Osteoblast (primary cell): ENCODE data around the gene MAD1L1. TPM values are rescaled to one million over a fixed set of nuclear protein-coding genes. Genes with fewer than 3 reads are reported as not detected.

Source experiments
- DNase-seq: peaks from one replicate; pipeline ENCODE4 v3.0.0; 2011; ENCODE audit warnings: low spot score, mixed read lengths; ENCODE audit not compliant: insufficient read length; ENCODE audit errors: missing footprints
- H2AFZ ChIP-seq: 2 replicates; pipeline ENCODE4 v1.6.0; 2011; ENCODE audit warnings: mild to moderate bottlenecking, low read length
- H3K27ac ChIP-seq: 2 replicates; pipeline ENCODE4 v1.5.1; 2011; ENCODE audit warnings: mild to moderate bottlenecking, low read depth, low read length, moderate library complexity
- H3K27me3 ChIP-seq: 2 replicates; pipeline ENCODE4 v1.6.0; 2012; ENCODE audit warnings: mild to moderate bottlenecking, control low read depth, inconsistent platforms, low read length, moderate library complexity; ENCODE audit not compliant: insufficient read depth
- H3K36me3 ChIP-seq: 2 replicates; pipeline ENCODE4 v1.5.1; 2011; ENCODE audit warnings: mild to moderate bottlenecking, low read length, control low read depth, moderate library complexity; ENCODE audit not compliant: insufficient read depth
- H3K4me1 ChIP-seq: 2 replicates; pipeline ENCODE4 v1.5.1; 2011; ENCODE audit warnings: mild to moderate bottlenecking, low read length, control low read depth, moderate library complexity; ENCODE audit not compliant: insufficient read depth
- H3K4me2 ChIP-seq: 2 replicates; pipeline ENCODE4 v1.6.0; 2011; ENCODE audit warnings: mild to moderate bottlenecking, low read length; ENCODE audit not compliant: insufficient read depth
- H3K4me3 ChIP-seq: fragments of 200-600 bp; sonication (generic); 3 replicates; pipeline ENCODE4 v1.5.1; 2012; ENCODE audit warnings: mild to moderate bottlenecking, low read length, inconsistent platforms; ENCODE audit not compliant: insufficient read depth
- H3K79me2 ChIP-seq: 2 replicates; pipeline ENCODE4 v1.6.0; 2012; ENCODE audit warnings: mild to moderate bottlenecking, low read length, control low read depth, inconsistent platforms; ENCODE audit not compliant: insufficient read depth
- H3K9me3 ChIP-seq: 2 replicates; pipeline ENCODE4 v1.5.1; 2011; ENCODE audit warnings: low read depth, low read length, control low read depth
- H4K20me1 ChIP-seq: 2 replicates; pipeline ENCODE4 v1.6.0; 2012; ENCODE audit warnings: mild to moderate bottlenecking, low read length, control low read depth; ENCODE audit not compliant: insufficient read depth
- total RNA-seq: library from RNA; depleted of rRNA; stranded (reverse); fragments of >200 nt; gene quantifications from 2 replicates; pipeline ENCODE4 v1.2.3, GENCODE V29; 2012
- TF ChIP-seq, protein P1 (sequence below): IDR thresholded peaks from 2 replicates; pipeline ENCODE4 v1.5.1; 2011; ENCODE audit warnings: mild to moderate bottlenecking, low read depth, low read length, moderate library complexity; ENCODE audit errors: extremely low read depth

MAD1L1 gene
- total RNA-seq, 1 donor = 66.2 TPM

DNA sequence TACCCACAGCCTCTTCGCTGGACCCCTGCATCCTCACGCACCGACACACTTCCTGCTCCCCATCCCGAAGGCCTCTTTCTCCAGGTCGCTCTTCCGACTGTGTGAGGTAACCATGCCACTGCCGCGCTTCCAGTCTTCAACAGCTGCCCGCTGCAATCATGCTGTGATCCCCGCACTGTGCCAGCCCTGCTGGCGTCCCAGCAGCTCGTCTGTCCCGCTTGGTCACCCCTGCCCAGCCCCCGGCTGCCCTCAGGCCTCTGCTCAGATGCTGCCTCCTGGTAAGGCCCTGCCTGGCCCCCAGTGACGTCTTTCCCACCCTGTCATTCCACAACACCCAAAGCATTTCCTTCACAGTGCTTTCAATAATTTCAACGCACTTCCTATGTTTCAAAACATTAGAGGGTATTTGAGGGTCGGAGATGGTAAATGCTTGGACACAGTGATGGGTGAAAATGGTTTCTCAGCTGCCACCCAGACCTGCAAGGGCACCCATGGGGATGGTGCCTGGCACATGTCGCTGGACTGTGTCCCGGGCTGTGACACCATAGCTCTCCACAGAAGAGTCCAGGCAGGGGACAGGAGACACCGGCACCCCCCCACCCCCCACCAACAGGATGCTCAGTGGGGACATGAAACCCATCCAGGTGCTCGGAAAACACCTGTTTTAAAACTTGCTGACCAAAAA lies 125.2 kb downstream of the MAD1L1 start:
- Histone ChIP-seq H3K9me3 (no peaks in the 10 kb centered on the region), H3K79me2 (peaks cover 22% of the 10 kb centered on the region), H2AFZ (no peak overlapping the region), H3K4me1 (peaks cover 22% of the 10 kb centered on the region), H4K20me1 (no peaks in the 10 kb centered on the region), H3K4me2 (no peak overlapping the region), H3K27ac (no peak overlapping the region), H3K4me3 (no peak overlapping the region), H3K27me3 (no peaks in the 10 kb centered on the region), H3K36me3 (no peaks in the 10 kb centered on the region)
- no peak for DNase-seq
- TF ChIP-seq, protein P1, sequence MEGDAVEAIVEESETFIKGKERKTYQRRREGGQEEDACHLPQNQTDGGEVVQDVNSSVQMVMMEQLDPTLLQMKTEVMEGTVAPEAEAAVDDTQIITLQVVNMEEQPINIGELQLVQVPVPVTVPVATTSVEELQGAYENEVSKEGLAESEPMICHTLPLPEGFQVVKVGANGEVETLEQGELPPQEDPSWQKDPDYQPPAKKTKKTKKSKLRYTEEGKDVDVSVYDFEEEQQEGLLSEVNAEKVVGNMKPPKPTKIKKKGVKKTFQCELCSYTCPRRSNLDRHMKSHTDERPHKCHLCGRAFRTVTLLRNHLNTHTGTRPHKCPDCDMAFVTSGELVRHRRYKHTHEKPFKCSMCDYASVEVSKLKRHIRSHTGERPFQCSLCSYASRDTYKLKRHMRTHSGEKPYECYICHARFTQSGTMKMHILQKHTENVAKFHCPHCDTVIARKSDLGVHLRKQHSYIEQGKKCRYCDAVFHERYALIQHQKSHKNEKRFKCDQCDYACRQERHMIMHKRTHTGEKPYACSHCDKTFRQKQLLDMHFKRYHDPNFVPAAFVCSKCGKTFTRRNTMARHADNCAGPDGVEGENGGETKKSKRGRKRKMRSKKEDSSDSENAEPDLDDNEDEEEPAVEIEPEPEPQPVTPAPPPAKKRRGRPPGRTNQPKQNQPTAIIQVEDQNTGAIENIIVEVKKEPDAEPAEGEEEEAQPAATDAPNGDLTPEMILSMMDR = no peak

DNA sequence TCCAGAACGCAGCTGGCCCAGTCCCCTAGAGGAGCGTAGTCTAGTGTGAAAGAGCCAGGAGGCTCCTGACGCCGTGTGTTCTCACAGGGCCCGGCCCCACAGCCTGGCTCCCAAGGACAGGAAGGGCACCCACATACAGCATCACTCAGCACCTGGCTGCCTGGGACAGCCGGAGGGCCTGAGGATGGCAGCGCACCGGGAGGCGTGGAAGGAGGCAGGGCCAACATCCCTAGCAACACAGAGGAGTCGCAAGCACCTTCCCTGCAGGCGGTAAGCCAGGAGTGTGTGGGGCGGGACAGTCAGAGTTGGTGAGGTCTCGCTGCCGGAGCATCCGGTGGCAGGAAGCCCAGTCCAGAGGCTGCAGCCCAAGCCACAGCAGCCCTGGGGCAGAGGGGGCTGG lies 125.8 kb downstream of the MAD1L1 start:
- Histone ChIP-seq H3K27ac (no peak overlapping the region), H3K4me3 (no peak overlapping the region), H4K20me1 (no peaks in the 10 kb centered on the region), H2AFZ (no peak overlapping the region), H3K4me1 (peaks cover 22% of the 10 kb centered on the region), H3K4me2 (no peak overlapping the region), H3K36me3 (no peaks in the 10 kb centered on the region), H3K79me2 (peaks cover 22% of the 10 kb centered on the region), H3K27me3 (no peaks in the 10 kb centered on the region), H3K9me3 (no peaks in the 10 kb centered on the region)
- DNase-seq = peak; percentile 95
- TF ChIP-seq, protein P1 = no peak

DNA sequence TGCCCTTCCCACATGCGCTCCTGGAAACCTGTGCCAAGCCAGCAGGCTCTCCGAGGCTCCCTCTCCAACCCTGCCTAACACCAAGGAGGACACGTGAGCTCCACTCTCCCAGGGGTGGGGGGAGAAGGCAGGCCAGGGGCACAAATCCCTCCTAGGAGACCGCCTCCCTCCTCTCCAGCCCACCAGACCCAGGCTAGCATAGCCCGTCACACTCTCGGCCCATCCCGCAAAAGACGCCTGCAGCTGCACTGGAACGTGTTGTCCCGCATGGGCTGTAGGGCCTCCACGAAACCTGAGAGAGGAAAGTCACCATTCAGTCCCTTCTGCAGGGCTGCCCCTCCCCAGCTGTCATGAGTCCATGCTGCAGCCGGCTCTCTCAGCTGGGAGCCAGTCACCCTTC lies 126.3 kb downstream of the MAD1L1 start:
- H3K4me2 ChIP-seq = no peak overlapping the region
- TF ChIP-seq, protein P1 = no peak
- no peaks in the 10 kb centered on the region for H3K9me3 ChIP-seq
- H3K36me3 ChIP-seq = no peaks in the 10 kb centered on the region
- no peaks in the 10 kb centered on the region for H3K27me3 ChIP-seq
- H3K4me3 ChIP-seq = no peak overlapping the region
- H4K20me1 ChIP-seq = no peaks in the 10 kb centered on the region
- H3K4me1 ChIP-seq = peaks cover 22% of the 10 kb centered on the region
- peaks cover 19% of the 10 kb centered on the region for H3K79me2 ChIP-seq
- DNase-seq = no peak
- no peak overlapping the region for H3K27ac ChIP-seq
- H2AFZ ChIP-seq = no peak overlapping the region

DNA sequence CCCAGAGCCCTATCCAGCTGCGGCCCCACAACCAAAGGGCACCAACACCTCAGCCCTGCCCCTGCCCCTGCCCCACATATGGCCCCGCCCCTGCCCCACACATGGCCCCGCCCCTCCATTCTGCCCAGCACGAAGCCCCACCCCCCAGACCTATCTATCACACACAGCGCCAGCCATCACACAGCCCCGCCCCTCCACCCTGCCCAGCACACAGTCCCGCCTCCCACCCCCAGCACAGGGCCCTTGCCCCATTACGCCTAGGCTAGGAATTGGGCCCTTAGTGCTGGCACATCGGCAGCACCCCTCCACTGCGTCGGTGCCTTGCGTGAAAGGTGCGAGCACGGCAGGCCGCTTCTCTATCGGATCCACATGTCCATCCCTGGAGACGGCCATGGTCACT lies 126.8 kb downstream of the MAD1L1 start:
- H2AFZ ChIP-seq = no peak overlapping the region
- H3K27me3 ChIP-seq = no peaks in the 10 kb centered on the region
- peaks cover 22% of the 10 kb centered on the region for H3K4me1 ChIP-seq
- H3K36me3 ChIP-seq = no peaks in the 10 kb centered on the region
- H3K79me2 ChIP-seq = peaks cover 13% of the 10 kb centered on the region
- H3K27ac ChIP-seq = no peak overlapping the region
- H3K4me3 ChIP-seq = no peak overlapping the region
- H4K20me1 ChIP-seq = no peaks in the 10 kb centered on the region
- TF ChIP-seq, protein P1 = no peak
- DNase-seq = no peak
- no peaks in the 10 kb centered on the region for H3K9me3 ChIP-seq
- no peak overlapping the region for H3K4me2 ChIP-seq
